ENCODE measurements around the gene EMILIN2.
"Not testable (repeated sequence)": the region's sequence is repeated elsewhere in the genome, so short reads cannot be mapped to it uniquely, and the experiment has no call there.

Gene EMILIN2

DNA sequence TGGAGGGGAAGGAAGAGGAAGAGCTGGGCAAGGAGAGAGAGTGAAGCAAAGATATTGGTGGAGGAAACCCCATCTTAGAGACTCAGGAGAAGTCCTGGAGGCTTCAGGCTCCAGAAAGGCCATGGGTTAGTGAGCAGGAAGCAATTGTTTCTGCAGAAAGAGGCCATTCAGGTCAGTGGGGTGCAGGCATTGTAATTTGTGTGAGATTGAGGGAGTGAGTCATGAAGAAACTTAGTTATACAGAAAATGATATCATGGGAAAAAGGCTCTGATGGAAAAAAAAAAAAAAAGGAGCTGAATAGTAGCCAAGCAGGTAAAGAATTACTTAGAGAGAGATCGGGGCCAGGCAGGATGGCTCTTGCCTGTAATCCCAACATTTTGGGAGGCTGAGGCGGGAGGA, 4.0 kb downstream of the EMILIN2 start:
- no peak overlapping the region for H3K4me3 ChIP-seq (replicated peaks; ENCODE audit: insufficient read depth, low read length)
- TF ChIP-seq, protein P1, sequence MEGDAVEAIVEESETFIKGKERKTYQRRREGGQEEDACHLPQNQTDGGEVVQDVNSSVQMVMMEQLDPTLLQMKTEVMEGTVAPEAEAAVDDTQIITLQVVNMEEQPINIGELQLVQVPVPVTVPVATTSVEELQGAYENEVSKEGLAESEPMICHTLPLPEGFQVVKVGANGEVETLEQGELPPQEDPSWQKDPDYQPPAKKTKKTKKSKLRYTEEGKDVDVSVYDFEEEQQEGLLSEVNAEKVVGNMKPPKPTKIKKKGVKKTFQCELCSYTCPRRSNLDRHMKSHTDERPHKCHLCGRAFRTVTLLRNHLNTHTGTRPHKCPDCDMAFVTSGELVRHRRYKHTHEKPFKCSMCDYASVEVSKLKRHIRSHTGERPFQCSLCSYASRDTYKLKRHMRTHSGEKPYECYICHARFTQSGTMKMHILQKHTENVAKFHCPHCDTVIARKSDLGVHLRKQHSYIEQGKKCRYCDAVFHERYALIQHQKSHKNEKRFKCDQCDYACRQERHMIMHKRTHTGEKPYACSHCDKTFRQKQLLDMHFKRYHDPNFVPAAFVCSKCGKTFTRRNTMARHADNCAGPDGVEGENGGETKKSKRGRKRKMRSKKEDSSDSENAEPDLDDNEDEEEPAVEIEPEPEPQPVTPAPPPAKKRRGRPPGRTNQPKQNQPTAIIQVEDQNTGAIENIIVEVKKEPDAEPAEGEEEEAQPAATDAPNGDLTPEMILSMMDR (IDR thresholded peaks at IDR 0.05; ENCODE audit: insufficient read depth, low read length) = no peak
- TF ChIP-seq GABPA (IDR thresholded peaks at IDR 0.05; ENCODE audit: low read depth) (no peak), SPI1 (IDR thresholded peaks at IDR 0.05; ENCODE audit: borderline replicate concordance, low read depth) (no peak), POLR2AphosphoS5 (IDR thresholded peaks at IDR 0.05; ENCODE audit: low read depth) (no peak)
- TF ChIP-seq, protein P2, sequence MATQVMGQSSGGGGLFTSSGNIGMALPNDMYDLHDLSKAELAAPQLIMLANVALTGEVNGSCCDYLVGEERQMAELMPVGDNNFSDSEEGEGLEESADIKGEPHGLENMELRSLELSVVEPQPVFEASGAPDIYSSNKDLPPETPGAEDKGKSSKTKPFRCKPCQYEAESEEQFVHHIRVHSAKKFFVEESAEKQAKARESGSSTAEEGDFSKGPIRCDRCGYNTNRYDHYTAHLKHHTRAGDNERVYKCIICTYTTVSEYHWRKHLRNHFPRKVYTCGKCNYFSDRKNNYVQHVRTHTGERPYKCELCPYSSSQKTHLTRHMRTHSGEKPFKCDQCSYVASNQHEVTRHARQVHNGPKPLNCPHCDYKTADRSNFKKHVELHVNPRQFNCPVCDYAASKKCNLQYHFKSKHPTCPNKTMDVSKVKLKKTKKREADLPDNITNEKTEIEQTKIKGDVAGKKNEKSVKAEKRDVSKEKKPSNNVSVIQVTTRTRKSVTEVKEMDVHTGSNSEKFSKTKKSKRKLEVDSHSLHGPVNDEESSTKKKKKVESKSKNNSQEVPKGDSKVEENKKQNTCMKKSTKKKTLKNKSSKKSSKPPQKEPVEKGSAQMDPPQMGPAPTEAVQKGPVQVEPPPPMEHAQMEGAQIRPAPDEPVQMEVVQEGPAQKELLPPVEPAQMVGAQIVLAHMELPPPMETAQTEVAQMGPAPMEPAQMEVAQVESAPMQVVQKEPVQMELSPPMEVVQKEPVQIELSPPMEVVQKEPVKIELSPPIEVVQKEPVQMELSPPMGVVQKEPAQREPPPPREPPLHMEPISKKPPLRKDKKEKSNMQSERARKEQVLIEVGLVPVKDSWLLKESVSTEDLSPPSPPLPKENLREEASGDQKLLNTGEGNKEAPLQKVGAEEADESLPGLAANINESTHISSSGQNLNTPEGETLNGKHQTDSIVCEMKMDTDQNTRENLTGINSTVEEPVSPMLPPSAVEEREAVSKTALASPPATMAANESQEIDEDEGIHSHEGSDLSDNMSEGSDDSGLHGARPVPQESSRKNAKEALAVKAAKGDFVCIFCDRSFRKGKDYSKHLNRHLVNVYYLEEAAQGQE (IDR thresholded peaks at IDR 0.05; ENCODE audit: insufficient replicate concordance, low read depth) = no peak
- no peak overlapping the region for H3K27ac ChIP-seq (replicated peaks)
- no peaks in the 10 kb centered on the region for H3K27me3 ChIP-seq (ENCODE audit: insufficient read depth, poor library complexity, severe bottlenecking)
- no peak for DNase-seq (ENCODE audit: low read depth in 1 of 2, low spot score in 1 of 2)

DNA sequence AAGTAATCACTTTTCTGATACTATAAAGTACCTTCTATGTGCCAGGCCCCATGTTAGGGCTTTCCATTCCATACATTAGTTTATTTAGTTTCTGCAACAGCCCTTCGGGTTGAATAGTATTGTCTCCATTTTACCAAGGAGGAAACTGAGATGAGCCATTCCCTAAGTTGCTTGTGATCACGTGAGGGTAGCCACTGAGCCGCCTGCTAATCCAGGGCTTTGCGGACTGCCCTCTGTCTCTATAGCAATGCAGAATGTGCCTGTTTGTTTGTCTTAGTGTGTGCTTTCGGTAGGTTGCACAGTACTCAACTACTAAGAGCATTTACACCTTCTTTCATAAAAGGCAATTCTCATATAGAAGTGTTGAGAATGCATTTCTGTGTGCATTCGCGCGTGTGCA, 5.0 kb downstream of the EMILIN2 start:
- no peak overlapping the region for H3K27ac ChIP-seq (replicated peaks)
- no peak overlapping the region for H3K4me3 ChIP-seq (replicated peaks; ENCODE audit: insufficient read depth, low read length)
- peak in 1 of 2 experiments; percentile 38 for DNase-seq (ENCODE audit: low read depth in 1 of 2, low spot score in 1 of 2)
- no peaks in the 10 kb centered on the region for H3K27me3 ChIP-seq (ENCODE audit: insufficient read depth, poor library complexity, severe bottlenecking)
- TF ChIP-seq, protein P1 (IDR thresholded peaks at IDR 0.05; ENCODE audit: insufficient read depth, low read length) = no peak
- TF ChIP-seq, protein P2 (IDR thresholded peaks at IDR 0.05; ENCODE audit: insufficient replicate concordance, low read depth) = no peak
- no peak for TF ChIP-seq POLR2AphosphoS5 (IDR thresholded peaks at IDR 0.05; ENCODE audit: low read depth)
- TF ChIP-seq GABPA (IDR thresholded peaks at IDR 0.05; ENCODE audit: low read depth) = no peak
- no peak for TF ChIP-seq SPI1 (IDR thresholded peaks at IDR 0.05; ENCODE audit: borderline replicate concordance, low read depth)

DNA sequence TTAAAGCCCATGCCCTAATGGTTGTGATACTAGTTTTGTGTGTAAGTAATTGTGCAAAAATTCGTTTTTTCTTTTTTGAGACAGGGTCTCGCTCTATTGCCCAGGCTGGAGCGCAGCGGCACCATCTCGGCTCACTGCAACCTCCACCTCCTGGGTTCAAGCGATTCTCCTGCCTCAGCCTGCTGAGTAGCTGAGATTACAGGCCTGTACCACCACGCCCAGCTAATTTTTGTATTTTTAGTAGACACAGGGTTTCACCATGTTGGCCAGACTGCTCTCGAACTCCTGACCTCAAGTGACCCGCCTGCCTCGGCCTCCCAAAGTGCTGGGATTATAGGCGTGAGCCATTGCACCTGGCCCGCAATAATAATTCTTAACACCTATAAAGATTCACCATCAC, 5.7 kb downstream of the EMILIN2 start:
- H3K4me3 ChIP-seq (replicated peaks; ENCODE audit: insufficient read depth, low read length); H3K27ac ChIP-seq (replicated peaks); DNase-seq (ENCODE audit: low read depth in 1 of 2, low spot score in 1 of 2); H3K27me3 ChIP-seq (ENCODE audit: insufficient read depth, poor library complexity, severe bottlenecking): not testable (repeated sequence)

DNA sequence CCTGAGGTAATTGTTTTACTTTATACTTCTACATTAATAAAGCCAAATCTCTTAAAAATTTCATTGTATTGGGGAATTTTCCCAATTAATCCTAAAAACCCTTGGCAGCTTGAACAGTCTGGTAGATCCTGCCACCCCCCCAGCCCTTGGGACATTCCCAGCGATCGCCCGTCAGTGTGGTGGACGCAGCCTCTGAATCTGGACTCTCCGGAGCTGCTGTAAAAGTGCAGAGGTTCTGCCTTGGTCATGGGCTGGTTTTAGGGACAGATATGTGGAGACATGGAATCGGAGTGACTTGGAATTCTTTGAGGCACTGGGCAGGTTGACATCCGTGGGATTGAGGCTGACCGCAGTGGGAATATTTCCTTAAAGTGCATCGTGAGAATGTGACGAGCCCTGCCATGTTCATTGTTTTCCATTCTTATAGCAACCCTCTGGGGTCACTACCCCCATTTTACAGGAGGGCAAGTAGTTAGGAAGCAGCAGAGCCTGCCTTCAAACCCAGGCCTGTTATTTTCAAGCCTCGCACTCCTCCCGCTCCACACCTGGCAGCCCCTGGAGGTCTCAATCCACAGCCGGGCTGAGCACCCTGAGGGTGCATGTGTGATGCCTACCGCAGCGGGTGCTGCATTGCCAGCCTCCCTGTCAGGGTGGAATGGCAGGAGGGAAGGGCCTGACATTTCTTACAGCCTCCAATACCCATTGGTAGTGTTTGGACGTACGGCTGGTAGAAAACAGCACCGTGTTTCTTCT, 6.5 kb downstream of the EMILIN2 start:
- Histone ChIP-seq H3K4me3 (replicated peaks; ENCODE audit: insufficient read depth, low read length) (no peak overlapping the region), H3K27ac (replicated peaks) (no peak overlapping the region), H3K27me3 (ENCODE audit: insufficient read depth, poor library complexity, severe bottlenecking) (no peaks in the 10 kb centered on the region)
- no peak for DNase-seq (ENCODE audit: low read depth in 1 of 2, low spot score in 1 of 2)
- TF ChIP-seq GABPA (IDR thresholded peaks at IDR 0.05; ENCODE audit: low read depth) (no peak), SPI1 (IDR thresholded peaks at IDR 0.05; ENCODE audit: borderline replicate concordance, low read depth) (no peak), POLR2AphosphoS5 (IDR thresholded peaks at IDR 0.05; ENCODE audit: low read depth) (no peak)
- TF ChIP-seq, protein P2 (IDR thresholded peaks at IDR 0.05; ENCODE audit: insufficient replicate concordance, low read depth) = no peak
- TF ChIP-seq, protein P1 (IDR thresholded peaks at IDR 0.05; ENCODE audit: insufficient read depth, low read length) = no peak

Data from HL-60 (cell line).